Karpas-422 (cell line): Measurements from ENCODE around the gene ATP10B. TPM values are rescaled to one million over a fixed set of nuclear protein-coding genes. Genes with fewer than 3 reads are reported as not detected.

ENCODE experiments used
- DNase-seq: peaks from one replicate; pipeline ENCODE4 v3.0.0-alpha.2; 2015
- H2AFZ ChIP-seq: fragments of 200-600 bp; sonication (generic); 2 replicates; pipeline ENCODE4 v1.6.1; 2014; ENCODE audit warnings: antibody characterized with exemption, low read length, mixed read lengths
- H3K27ac ChIP-seq: fragments of 200-600 bp; sonication (generic); 2 replicates; pipeline ENCODE4 v1.5.1; 2014; ENCODE audit warnings: mild to moderate bottlenecking, low read length, moderate library complexity
- H3K27me3 ChIP-seq: fragments of 200-600 bp; sonication (generic); 2 replicates; pipeline ENCODE4 v1.6.1; 2014; ENCODE audit warnings: low read length, mixed read lengths
- H3K36me3 ChIP-seq: fragments of 200-600 bp; sonication (generic); 2 replicates; pipeline ENCODE4 v1.6.1; 2014; ENCODE audit warnings: low read length, mixed read lengths; ENCODE audit not compliant: insufficient read depth
- H3K4me1 ChIP-seq: fragments of 200-600 bp; sonication (generic); 2 replicates; pipeline ENCODE4 v1.6.1; 2014; ENCODE audit warnings: mild to moderate bottlenecking, low read length, mixed read lengths
- H3K4me2 ChIP-seq: fragments of 200-600 bp; sonication (generic); 2 replicates; pipeline ENCODE4 v1.6.1; 2014; ENCODE audit warnings: low read length, low read depth, mild to moderate bottlenecking; ENCODE audit not compliant: poor library complexity, severe bottlenecking
- H3K4me3 ChIP-seq: fragments of 200-600 bp; sonication (generic); 2 replicates; pipeline ENCODE4 v1.5.1; 2014; ENCODE audit warnings: mild to moderate bottlenecking, antibody characterized with exemption, low read length, mixed read lengths
- H3K79me2 ChIP-seq: fragments of 200-600 bp; sonication (generic); 2 replicates; pipeline ENCODE4 v1.6.1; 2014; ENCODE audit warnings: mild to moderate bottlenecking, low read length, mixed read lengths
- H3K9ac ChIP-seq: fragments of 200-600 bp; sonication (generic); 2 replicates; pipeline ENCODE4 v1.6.0; 2014; ENCODE audit warnings: low read length
- H3K9me2 ChIP-seq: fragments of 200-600 bp; sonication (generic), shearing (Covaris generic); replicated peaks from 2 replicates; pipeline ENCODE4 v1.6.0; 2014; ENCODE audit warnings: mild to moderate bottlenecking, low read length, moderate library complexity; ENCODE audit not compliant: insufficient read depth
- H3K9me3 ChIP-seq: fragments of 300-700, 200-600 bp; sonication (generic); 2 replicates; pipeline ENCODE4 v1.6.1; 2014; ENCODE audit warnings: low read length, mixed read lengths
- H4K20me1 ChIP-seq: fragments of 200-600 bp; sonication (generic); 2 replicates; pipeline ENCODE4 v1.6.1; 2014; ENCODE audit warnings: mild to moderate bottlenecking, antibody characterized with exemption, low read length, low read depth; ENCODE audit not compliant: insufficient read depth
- total RNA-seq: library from RNA; depleted of rRNA; stranded (reverse); fragments of >200 nt; shearing (Covaris generic); gene quantifications from 2 replicates; pipeline ENCODE4 v1.2.3, GENCODE V29; 2014; ENCODE audit warnings: low replicate concordance

Gene ATP10B
- total RNA-seq, 1 experiment from 2014 or later = not detected

DNA sequence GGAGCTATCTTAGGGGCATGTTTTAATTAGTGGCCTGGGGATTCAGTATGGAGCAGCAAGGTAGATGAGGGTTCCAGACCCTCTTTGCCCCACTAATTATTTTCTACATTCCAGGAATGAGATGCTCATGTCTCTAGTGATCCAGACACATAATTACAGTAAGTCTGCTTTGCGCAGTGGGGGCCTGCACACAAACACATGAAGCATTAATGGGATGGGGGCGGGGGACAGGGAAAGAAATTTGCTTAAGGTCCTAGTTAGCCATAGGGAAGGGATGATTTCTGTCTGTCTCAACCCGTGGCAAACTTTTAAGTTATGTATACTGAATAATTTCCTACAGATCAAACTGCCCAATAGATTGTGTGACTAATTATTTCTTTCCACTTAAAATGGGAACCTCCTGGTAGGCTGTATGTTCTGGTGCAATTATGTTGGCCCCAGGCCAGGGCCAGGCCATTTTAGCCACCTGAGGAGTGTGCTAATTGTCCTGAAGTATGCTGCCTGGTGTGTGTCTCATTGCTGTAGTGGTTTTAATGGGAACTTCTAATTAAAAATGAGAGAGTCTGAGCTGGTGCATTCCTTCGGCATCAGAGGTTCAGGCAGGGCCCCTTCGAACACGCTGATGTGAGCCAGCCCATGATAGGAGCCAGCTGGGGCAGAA lies 295.9 kb downstream of the ATP10B start:
- Histone ChIP-seq H3K9me2 (no peaks in the 10 kb centered on the region), H3K79me2 (no peaks in the 10 kb centered on the region), H3K36me3 (no peaks in the 10 kb centered on the region), H3K9ac (no peak overlapping the region), H4K20me1 (no peaks in the 10 kb centered on the region), H3K4me2 (no peak overlapping the region), H3K27ac (no peak overlapping the region), H3K4me3 (no peak overlapping the region), H3K4me1 (no peaks in the 10 kb centered on the region), H3K9me3 (no peaks in the 10 kb centered on the region), H3K27me3 (no peaks in the 10 kb centered on the region), H2AFZ (no peak overlapping the region)
- DNase-seq = no peak

DNA sequence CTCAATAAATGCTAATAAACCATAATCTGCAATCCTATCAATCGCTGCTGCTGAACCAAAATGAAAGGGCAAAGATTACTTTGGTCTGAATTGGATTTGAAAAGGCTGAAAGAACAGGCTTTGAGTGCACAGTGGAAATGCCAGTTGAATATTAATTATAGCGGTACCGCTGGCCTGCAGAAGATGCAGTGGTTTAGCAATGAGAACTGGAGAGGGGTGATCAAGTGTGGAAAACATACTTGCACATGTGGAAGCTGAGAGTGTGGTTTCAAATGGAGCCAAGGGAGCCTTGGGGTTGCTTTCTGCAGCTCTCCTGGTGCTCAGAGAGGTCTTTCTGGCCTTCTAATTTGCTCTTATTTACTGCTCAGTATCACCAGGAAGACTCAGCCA lies 296.4 kb downstream of the ATP10B start:
- no peak overlapping the region for H2AFZ ChIP-seq
- H3K9me3 ChIP-seq = no peaks in the 10 kb centered on the region
- H3K27me3 ChIP-seq = no peaks in the 10 kb centered on the region
- no peak overlapping the region for H3K4me2 ChIP-seq
- no peaks in the 10 kb centered on the region for H3K36me3 ChIP-seq
- H3K4me3 ChIP-seq = no peak overlapping the region
- H3K4me1 ChIP-seq = no peaks in the 10 kb centered on the region
- no peaks in the 10 kb centered on the region for H4K20me1 ChIP-seq
- H3K27ac ChIP-seq = no peak overlapping the region
- no peaks in the 10 kb centered on the region for H3K9me2 ChIP-seq
- no peaks in the 10 kb centered on the region for H3K79me2 ChIP-seq
- no peak overlapping the region for H3K9ac ChIP-seq
- DNase-seq = no peak

DNA sequence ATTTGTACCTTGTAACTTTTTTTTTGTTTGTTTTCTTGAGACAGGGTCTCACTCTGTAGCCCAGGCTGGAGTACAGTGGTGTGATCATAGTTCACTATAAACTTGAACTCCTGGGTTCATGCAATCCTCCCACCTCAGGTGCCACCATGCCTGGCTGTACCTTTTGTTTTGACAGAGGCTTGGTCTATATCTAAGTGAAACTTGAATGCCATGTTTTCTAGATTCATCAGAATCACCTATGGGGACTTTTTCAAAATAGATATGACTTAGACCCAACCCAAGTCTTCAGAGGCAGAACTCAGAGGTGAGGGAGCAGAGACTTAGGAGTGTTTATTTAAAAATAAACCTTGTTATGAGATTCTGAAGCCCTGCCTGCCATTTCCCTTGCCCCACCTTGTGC lies 301.9 kb downstream of the ATP10B start:
- H2AFZ ChIP-seq = no peak overlapping the region
- H3K4me1 ChIP-seq = no peaks in the 10 kb centered on the region
- H3K27ac ChIP-seq = no peak overlapping the region
- no peaks in the 10 kb centered on the region for H3K27me3 ChIP-seq
- no peaks in the 10 kb centered on the region for H3K36me3 ChIP-seq
- DNase-seq = no peak
- no peak overlapping the region for H3K4me3 ChIP-seq
- no peak overlapping the region for H3K9ac ChIP-seq
- H3K9me3 ChIP-seq = no peaks in the 10 kb centered on the region
- H3K79me2 ChIP-seq = no peaks in the 10 kb centered on the region
- no peaks in the 10 kb centered on the region for H3K9me2 ChIP-seq
- no peaks in the 10 kb centered on the region for H4K20me1 ChIP-seq
- H3K4me2 ChIP-seq = no peak overlapping the region

DNA sequence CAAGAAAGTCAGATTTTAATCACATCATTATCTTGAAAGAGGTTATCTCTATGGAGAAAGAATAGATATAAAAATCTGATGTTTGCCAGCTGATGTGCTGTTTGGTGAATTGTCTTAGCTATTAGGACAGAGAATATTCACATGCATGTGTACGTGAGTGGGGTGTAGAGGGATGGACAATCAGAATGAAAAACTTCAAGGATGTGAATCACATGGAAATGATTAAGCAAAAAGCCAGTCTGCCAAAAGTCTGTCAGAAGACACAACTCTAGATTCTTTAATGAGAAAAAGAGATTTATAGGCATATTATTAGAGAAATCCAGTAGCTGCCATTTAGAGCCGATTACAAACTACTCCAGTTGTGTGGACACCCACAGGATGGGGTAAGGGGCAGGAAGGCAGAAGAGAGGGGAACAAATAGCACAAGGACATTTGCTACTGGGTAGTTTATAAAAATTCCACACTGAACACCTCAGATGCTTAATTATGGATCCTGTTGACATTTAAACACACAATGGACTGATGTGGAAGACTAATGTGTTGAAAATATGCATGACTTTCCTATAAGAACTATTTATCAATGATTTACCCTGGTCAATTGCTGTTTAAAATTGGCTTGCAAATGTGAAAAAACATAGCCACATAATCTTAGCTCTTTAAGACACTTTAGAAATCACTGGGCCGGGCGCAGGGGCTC lies 302.9 kb downstream of the ATP10B start:
- H3K27me3 ChIP-seq = no peaks in the 10 kb centered on the region
- no peaks in the 10 kb centered on the region for H3K36me3 ChIP-seq
- no peak overlapping the region for H3K4me2 ChIP-seq
- no peaks in the 10 kb centered on the region for H3K79me2 ChIP-seq
- H4K20me1 ChIP-seq = no peaks in the 10 kb centered on the region
- H3K27ac ChIP-seq = no peak overlapping the region
- no peaks in the 10 kb centered on the region for H3K4me1 ChIP-seq
- no peak overlapping the region for H2AFZ ChIP-seq
- H3K9me2 ChIP-seq = no peaks in the 10 kb centered on the region
- H3K9me3 ChIP-seq = no peaks in the 10 kb centered on the region
- no peak for DNase-seq
- H3K9ac ChIP-seq = no peak overlapping the region
- H3K4me3 ChIP-seq = no peak overlapping the region

DNA sequence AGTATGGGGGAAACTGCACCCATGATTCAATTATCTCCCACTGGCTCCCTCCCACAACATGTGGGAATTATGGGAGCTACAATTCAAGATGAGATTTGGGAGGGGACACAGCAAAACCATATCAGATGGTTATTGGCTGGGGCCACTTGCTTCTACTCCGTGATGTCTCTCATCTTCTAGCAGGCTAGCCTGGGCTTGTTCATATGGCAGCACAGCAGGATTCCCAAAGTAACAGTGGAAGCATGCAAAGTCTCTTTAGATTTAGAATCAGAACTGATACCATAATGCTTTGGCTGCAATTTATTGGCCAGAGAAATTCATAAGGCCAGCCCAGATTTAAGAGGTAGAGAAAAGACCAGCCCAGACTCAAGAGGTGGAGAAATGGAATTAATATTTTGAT lies 304.1 kb downstream of the ATP10B start:
- no peaks in the 10 kb centered on the region for H3K36me3 ChIP-seq
- no peaks in the 10 kb centered on the region for H3K9me2 ChIP-seq
- H3K27ac ChIP-seq = no peak overlapping the region
- no peak overlapping the region for H3K9ac ChIP-seq
- no peaks in the 10 kb centered on the region for H3K79me2 ChIP-seq
- no peaks in the 10 kb centered on the region for H3K27me3 ChIP-seq
- no peak overlapping the region for H3K4me2 ChIP-seq
- no peak overlapping the region for H3K4me3 ChIP-seq
- no peaks in the 10 kb centered on the region for H3K9me3 ChIP-seq
- no peaks in the 10 kb centered on the region for H4K20me1 ChIP-seq
- no peaks in the 10 kb centered on the region for H3K4me1 ChIP-seq
- DNase-seq = no peak
- no peak overlapping the region for H2AFZ ChIP-seq

DNA sequence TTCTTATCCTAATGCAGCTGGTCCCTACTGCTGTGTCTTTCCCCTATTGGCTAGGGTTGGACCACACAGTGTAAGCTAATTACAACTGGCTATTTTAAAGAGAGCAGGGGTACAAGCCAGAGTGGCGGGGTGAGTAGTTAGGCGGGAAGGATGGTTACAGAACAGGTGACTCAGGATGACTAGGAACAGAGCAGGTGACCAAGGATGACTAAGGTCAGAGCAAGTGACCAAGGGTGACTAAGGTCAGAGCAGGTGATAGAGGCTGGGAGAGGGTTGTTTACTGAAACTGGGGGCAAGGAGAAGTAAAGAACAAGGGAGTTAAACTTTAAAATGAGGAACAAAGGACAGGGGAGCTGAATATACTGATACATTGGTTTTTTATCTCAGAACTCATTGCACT lies 304.9 kb downstream of the ATP10B start:
- no peak overlapping the region for H3K27ac ChIP-seq
- no peak overlapping the region for H3K9ac ChIP-seq
- no peak overlapping the region for H3K4me3 ChIP-seq
- H2AFZ ChIP-seq = no peak overlapping the region
- no peaks in the 10 kb centered on the region for H3K9me2 ChIP-seq
- no peak overlapping the region for H3K4me2 ChIP-seq
- no peaks in the 10 kb centered on the region for H3K79me2 ChIP-seq
- H3K4me1 ChIP-seq = no peaks in the 10 kb centered on the region
- H3K36me3 ChIP-seq = no peaks in the 10 kb centered on the region
- H3K9me3 ChIP-seq = no peaks in the 10 kb centered on the region
- H4K20me1 ChIP-seq = no peaks in the 10 kb centered on the region
- no peak for DNase-seq
- H3K27me3 ChIP-seq = no peaks in the 10 kb centered on the region

DNA sequence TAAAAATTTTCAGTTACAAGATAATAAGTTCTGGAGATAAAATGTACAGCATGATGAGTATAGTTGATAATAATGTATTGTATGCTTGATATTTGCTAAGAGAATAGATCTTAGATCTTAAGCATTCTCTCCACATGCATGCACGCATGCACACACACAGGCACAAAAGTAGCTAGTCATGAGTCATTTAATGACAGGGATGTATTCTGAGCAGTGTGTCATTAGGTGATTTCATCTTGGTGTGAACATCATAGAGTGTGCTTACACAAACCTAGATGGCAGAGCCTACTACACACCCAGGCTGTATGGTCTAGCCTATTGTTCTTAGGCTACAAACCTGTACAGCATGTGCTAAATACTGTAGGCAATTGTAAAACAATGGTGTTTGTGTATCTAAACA lies 306.2 kb downstream of the ATP10B start:
- Histone ChIP-seq H3K9me2 (no peaks in the 10 kb centered on the region), H3K79me2 (no peaks in the 10 kb centered on the region), H3K9me3 (no peaks in the 10 kb centered on the region), H3K36me3 (no peaks in the 10 kb centered on the region), H4K20me1 (no peaks in the 10 kb centered on the region), H2AFZ (no peak overlapping the region), H3K4me1 (no peaks in the 10 kb centered on the region), H3K4me3 (no peak overlapping the region), H3K4me2 (no peak overlapping the region), H3K9ac (no peak overlapping the region), H3K27ac (no peak overlapping the region), H3K27me3 (no peaks in the 10 kb centered on the region)
- DNase-seq = no peak

DNA sequence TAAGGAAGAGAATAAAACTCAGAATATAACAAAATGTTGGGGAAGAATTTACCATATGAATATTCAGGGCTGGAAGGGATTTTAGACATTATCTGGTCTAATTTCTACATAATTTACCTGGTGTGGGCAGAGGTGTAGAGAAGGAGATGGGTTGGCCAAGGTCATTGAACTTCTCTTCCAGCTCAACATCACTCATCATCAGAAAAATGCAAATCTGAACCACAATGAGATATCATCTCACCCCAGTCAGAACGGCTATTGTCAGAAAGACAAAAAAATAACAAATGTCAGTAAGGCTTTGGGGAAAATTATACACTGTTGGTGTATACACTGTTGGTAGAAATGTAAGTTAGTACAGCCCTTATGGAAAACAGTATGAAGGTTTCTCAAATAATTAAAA lies 308.6 kb downstream of the ATP10B start:
- Histone ChIP-seq H3K9me2 (no peaks in the 10 kb centered on the region), H3K4me2 (no peak overlapping the region), H3K36me3 (no peaks in the 10 kb centered on the region), H3K79me2 (no peaks in the 10 kb centered on the region), H3K4me1 (no peaks in the 10 kb centered on the region), H4K20me1 (no peaks in the 10 kb centered on the region), H3K27ac (no peak overlapping the region), H2AFZ (no peak overlapping the region), H3K4me3 (no peak overlapping the region), H3K27me3 (no peaks in the 10 kb centered on the region), H3K9me3 (no peaks in the 10 kb centered on the region), H3K9ac (no peak overlapping the region)
- DNase-seq = no peak
